ENCODE data around the gene STPG3. TPM values are rescaled to one million over a fixed set of nuclear protein-coding genes. Genes with fewer than 3 reads are reported as not detected.
A peak's percentile ranks its signal among the peaks of the same experiment; 100 is the strongest.

STPG3 gene
- total and polyA plus RNA-seq, 2 of the 4 experiments (the other 2 are of a cell fraction) = not detected

- Histone ChIP-seq H2AK9ac (replicated peaks; ENCODE audit: low read depth, low read length, poor library complexity) (peak overlapping the region; percentile 76), H4K5ac (ENCODE audit: low read depth, low read length) (no peak overlapping the region), H2BK120ac (ENCODE audit: low read depth, low read length) (no peak overlapping the region), H3K36me3 (ENCODE audit: control insufficient read depth, insufficient read depth, low read length) (peaks cover 18% of the 10 kb centered on the region), H2BK5ac (ENCODE audit: low read depth, low read length, poor library complexity, severe bottlenecking) (no peak overlapping the region), H4K8ac (ENCODE audit: low read depth in 2 of 2, low read length in 2 of 2) (no peak overlapping the region), H3K18ac (ENCODE audit: low read depth, low read length) (no peak overlapping the region), H4K91ac (ENCODE audit: insufficient read depth, low read depth, low read length) (no peak overlapping the region), H2BK20ac (ENCODE audit: low read depth, low read length) (no peak overlapping the region), H3K14ac (replicated peaks; ENCODE audit: low read depth, low read length) (no peak overlapping the region), H3K79me1 (ENCODE audit: low read depth in 1 of 2, low read length in 2 of 2) (peaks cover 0 to 6% of the 10 kb centered on the region in 2 experiments; a peak in 1 of 4 replicates), H3K23ac (ENCODE audit: low read depth, low read length) (no peak overlapping the region), H3K9ac (ENCODE audit: low read depth, low read length) (no peak overlapping the region), H3K4ac (ENCODE audit: low read depth, low read length) (no peak overlapping the region), H3K9me3 (ENCODE audit: control insufficient read depth, insufficient read depth, low read length) (no peaks in the 10 kb centered on the region), H3K4me2 (ENCODE audit: low read depth, low read length) (no peak overlapping the region), H2AFZ (replicated peaks; ENCODE audit: low read length, poor library complexity) (no peak overlapping the region), H3K4me1 (ENCODE audit: control insufficient read depth, insufficient read depth, low read length) (peaks cover 6% of the 10 kb centered on the region), H3K56ac (ENCODE audit: extremely low read depth, insufficient read depth, low read length) (no peak overlapping the region), H2AK5ac (ENCODE audit: low read depth, low read length) (no peak overlapping the region), H4K20me1 (ENCODE audit: insufficient read depth, low read length) (no peaks in the 10 kb centered on the region), H3K27me3 (ENCODE audit: control insufficient read depth, insufficient read depth, low read length) (no peaks in the 10 kb centered on the region), H2BK15ac (ENCODE audit: low read depth, low read length) (no peak overlapping the region), H3K4me3 (ENCODE audit: insufficient read depth, low read depth, low read length) (no peak overlapping the region), H3K27ac (ENCODE audit: insufficient read depth, low read length) (no peak overlapping the region), H3K9me1 (ENCODE audit: insufficient read depth, low read length) (peaks cover 3% of the 10 kb centered on the region; the same call in 1 of the 2 replicates)
- ChIA-PET CTCF (no interaction called here), POLR2A (ENCODE audit: unreplicated experiment) (no interaction called here)
- no TSS peak for BruUV-seq (replicated peaks)
- intact Hi-C loops (cut with micrococcal nuclease) (no loop called here), in situ Hi-C loops (cut with MboI; ENCODE audit: low sequenced_read_pairs) (no loop called here), dilution Hi-C loops (cut with HindIII; ENCODE audit: low sequenced_read_pairs, unreplicated experiment) (no loop called here)
- ATAC-seq (ENCODE audit: low read depth) (no peak), DNase-seq (no peak)
- TF ChIP-seq MAZ (IDR thresholded peaks at IDR 0.05; ENCODE audit: borderline replicate concordance, low read depth, low read length) = no peak
- TF ChIP-seq BHLHE40 (IDR thresholded peaks at IDR 0.05; ENCODE audit: low read depth, low read length) = no peak
- no peak for TF ChIP-seq ELK1 (IDR thresholded peaks at IDR 0.05; ENCODE audit: borderline replicate concordance, low read depth, low read length)
- no peak for TF ChIP-seq CHD1 (IDR thresholded peaks at IDR 0.05; ENCODE audit: low read depth, low read length)
- no peak for TF ChIP-seq SMC3 (IDR thresholded peaks at IDR 0.05; ENCODE audit: low read depth, low read length)
- TF ChIP-seq RCOR1 (IDR thresholded peaks at IDR 0.05; ENCODE audit: insufficient replicate concordance, low read length) = no peak
- TF ChIP-seq FOS (IDR thresholded peaks at IDR 0.05; ENCODE audit: low read depth, low read length) = no peak
- no peak for TF ChIP-seq CEBPB (IDR thresholded peaks at IDR 0.05; ENCODE audit: low read depth, low read length)
- TF ChIP-seq NFE2L2 (IDR thresholded peaks at IDR 0.05; ENCODE audit: low read depth, low read length) = no peak
- no peak for TF ChIP-seq RFX5 (IDR thresholded peaks at IDR 0.05; ENCODE audit: low read depth, low read length)
- TF ChIP-seq MAFK (IDR thresholded peaks at IDR 0.05; ENCODE audit: low read depth, low read length) = no peak
- no peak for TF ChIP-seq USF2 (IDR thresholded peaks at IDR 0.05; ENCODE audit: low read depth, low read length)
- TF ChIP-seq RAD21 (IDR thresholded peaks at IDR 0.05; ENCODE audit: low read length) = no peak
- 87% methylated on average over 3 of the region's 22 CpGs; no CpG with 5 or more reads in 1 of the 2 experiments for WGBS, 2 experiments (ENCODE audit: extremely low coverage in 2 of 2, insufficient read length in 1 of 2)
Observed at GRCh38 chr9:137215196-137215986, 35.7 kb upstream of the STPG3 start.

Data from IMR-90 (cell line).